NCI-H1694 (cell line): ENCODE results near the gene PLCH2.

Experiments used
- DNase-seq: peaks from one replicate; lab custom pipeline; 2025; lab: John Stamatoyannopoulos, UW

The PLCH2 gene

GRCh38 chr1:2513939-2514652, 38.0 kb downstream of the PLCH2 start:
- DNase-seq = no peak

DNA sequence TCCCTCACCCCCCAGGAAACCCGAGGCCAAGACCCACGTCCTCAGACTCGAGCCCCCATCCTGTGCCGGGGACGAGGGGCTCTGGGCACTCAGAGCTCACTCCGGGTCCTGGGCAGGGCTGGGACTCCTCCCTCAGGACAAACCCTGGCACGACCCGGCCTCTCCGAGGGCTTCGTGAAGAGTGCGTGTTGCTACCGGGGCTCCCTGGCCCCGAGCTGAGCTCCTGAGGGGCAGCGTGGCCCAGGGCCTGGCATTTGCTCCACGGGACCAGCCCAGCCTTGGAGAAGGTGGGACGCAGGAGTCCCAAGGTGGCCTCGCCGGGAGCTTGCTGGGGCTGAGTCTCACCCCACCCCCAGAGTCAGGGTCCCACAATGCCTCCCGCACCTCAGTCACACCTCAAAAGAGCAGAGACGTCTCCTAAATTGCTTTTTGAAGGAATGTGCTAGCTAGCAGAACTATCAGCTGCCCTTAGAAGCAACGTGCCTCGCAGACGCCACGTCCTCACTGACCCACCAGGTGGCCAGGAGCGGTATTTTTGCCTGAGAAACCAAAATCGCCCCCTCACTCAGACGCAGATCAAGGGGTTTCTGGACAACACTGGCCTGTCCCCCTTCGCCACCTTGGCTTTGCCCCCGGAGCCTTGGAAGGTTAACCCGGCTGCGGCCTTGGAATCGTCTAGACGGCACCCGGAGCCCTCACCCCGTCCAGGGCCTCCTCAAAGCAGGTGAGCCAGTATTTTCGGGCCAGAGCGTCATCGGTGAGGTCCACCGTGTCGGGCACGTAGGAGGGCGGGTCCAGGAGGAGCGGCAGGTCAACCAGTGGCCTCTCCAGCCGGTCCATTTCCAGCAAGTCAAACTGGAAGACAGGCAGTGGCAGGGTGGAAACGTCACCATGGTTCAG, 39.0 kb downstream of the PLCH2 start:
- no peak for DNase-seq

DNA sequence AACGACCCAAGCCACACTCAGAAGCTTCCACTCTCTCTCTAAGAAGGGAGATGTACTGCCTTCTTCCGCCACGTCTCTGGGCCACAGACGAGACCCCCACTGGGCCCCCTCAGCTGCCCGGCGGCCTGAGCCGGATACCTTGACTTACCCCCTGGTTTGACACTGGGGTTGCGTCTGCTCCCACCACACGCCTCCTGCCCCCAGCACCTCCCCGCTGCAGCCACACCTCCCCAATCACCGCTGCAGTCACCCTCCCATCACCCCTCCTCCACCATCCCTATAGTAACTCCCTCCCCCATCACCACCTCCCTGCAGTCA, 39.6 kb downstream of the PLCH2 start:
- DNase-seq = no peak

GRCh38 chr1:2516124-2516523, 40.0 kb downstream of the PLCH2 start:
- no peak for DNase-seq

DNA sequence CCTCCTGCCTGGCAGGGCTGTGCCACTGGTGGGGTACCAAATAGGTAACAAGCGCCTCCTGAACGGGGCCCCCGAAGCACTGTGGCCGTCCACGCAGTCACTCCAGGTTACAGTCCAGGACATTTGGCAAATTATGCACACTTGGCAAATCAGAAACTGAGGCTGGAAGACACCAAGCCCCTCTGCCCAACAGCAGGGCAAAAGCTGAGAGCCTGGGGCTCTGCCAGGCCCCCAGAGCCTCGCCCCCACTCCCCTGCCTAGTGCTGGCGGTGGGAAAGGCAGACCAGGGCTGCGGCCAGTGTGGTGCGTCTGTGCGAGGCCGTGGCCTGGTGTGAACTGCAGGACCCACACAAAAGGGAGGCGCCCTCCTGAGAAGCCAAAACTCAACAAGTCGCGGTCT, 40.9 kb downstream of the PLCH2 start:
- DNase-seq = no peak

DNA sequence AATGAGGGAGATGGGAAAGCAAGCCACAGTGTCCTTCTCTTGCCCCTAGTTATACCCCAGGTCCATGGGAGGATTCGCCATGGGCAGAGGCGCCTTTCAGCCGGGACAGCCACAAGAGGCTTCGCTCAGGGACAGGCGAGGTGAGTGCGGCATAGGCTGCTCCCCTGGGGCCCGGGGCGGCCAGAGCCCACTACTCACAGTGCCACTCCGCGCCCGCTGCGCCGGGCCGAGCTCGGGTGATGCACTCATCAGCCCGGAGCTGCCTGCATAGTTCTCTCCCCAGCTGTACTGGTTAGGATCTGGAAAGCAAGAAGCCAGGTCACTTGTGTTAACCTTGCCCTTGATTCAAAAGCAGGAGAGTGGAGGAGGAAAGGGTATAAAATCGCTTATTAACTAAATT, 41.9 kb downstream of the PLCH2 start:
- no peak for DNase-seq

DNA sequence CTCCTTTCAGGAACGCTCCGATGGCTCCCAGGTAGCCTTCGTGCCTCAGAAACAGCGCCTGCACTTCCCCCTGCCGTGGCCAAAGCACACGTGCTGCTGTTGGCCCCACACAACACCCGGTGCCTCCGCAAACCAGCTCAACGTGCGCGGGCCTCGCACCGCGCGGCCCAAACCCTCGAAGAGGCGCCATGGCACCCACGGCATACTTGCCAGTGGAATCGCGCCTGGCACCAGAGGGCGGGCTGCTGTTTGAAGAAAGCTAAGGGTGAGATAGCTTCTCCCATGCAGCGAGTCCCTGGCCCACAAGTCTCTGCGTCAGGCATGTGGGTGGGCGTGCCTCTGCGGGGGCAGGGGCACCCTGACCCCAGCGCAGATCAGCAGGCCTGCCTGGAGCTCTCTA, 42.4 kb downstream of the PLCH2 start:
- no peak for DNase-seq

DNA sequence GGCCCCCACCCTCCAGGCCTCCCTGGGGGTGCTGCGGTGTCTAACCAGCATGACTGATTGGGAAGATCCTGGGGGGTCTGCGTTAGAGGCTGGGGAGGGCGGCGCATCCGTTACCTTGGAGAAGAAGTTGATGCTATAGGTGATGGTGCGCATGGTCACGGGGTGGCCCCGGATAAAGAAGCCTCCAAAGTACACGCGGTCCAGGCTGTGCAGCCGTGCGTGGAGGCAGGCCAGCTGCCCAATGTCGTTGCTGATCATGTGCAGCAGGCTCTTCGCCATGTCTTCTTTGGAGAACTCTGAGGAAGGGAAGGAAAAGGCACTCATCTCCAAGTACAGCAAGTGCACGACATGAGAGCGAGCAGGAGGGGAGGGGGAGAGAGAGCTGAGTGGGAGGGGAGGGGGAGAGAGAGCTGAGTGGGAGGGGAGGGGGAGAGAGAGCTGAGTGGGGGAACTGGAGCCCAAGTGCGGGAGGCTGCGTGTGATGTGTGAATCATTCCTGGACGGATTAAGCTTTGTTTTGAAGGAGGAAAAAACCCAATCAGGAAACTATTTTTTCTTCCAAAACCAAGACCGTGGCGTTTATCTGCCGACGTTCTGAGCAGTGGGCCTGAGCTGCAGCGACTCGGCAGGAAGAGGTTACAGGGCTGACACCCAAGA, 43.1 kb downstream of the PLCH2 start:
- no peak for DNase-seq

GRCh38 chr1:2519729-2520128, 43.6 kb downstream of the PLCH2 start:
- DNase-seq = no peak

GRCh38 chr1:2520206-2520605, 44.1 kb downstream of the PLCH2 start:
- DNase-seq = no peak

DNA sequence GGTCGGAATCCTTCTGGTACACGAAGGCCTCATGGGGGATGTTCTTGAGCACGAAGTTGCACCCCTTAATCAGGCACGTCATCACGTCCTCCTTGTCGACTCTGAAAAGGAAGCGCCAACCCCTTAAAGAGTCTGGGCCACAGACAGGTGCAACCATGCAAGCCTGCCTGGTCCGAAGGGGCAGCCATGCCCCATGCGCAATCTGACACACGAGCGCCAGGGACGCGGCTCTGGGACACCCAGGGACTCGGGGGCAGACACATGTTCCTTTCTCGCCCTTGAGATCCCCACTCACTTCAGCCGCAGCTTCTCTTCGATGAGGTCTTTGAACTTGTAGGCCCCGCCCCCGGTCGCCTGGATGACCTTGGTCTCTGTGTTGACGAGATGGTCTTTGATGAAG, 44.7 kb downstream of the PLCH2 start:
- DNase-seq = no peak

DNA sequence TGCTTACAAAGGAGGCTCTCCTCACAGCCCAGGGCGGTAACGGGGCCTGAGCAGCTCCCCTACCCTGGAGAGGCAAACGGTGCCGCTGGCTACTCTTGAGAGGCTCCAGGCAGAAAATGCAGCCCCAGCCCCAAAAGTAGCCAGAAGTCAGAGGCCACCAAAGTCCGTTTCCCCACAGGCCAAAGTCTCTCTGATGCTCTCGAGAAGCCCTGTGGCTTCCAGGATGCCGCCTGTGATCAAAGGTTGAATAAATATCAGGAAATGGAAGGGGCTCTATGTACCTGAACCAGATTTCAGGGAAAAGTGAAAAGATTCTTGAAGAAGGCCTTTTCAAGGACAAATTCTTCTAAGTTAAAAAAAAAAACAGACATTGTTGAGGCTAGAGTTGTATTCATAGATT, 46.1 kb downstream of the PLCH2 start:
- DNase-seq = no peak

DNA sequence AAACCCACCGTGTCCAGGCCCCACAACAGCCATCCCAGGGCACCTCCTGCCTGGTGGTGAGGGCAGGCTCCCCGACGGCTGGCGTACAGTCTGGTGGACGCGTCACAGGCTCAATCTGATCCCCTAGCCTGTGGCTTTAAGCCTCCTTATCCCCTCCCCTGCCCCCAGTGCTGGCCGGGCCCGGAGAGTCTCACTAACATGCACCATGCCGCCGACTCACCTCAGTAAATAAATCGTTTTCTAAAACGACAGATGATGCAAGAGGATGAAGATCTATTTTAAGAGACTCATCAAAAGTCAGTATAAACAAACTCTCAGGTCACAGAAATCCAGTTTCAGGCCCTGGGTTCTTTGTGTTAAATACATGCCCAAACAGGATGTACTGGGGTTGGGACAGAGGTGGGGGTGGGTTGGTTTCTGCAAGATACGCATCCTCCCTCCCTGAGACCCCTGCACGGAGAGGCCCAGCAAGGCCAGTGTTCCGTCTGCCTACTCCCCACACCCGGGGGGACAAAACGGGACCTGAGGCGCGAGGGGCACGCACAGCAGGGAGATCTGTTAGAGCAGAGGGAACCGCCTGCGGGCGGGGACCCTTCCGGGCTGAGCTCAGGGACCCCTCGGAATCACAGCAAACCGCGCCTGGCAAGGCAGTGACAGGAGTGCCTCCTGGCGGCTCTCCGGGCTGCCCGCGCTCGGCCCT, 47.3 kb downstream of the PLCH2 start:
- no peak for DNase-seq

- no peak for DNase-seq
Observed at GRCh38 chr1:2523891-2524609, 48.0 kb downstream of the PLCH2 start.

- no peak for DNase-seq
Observed at GRCh38 chr1:2525572-2525919, 49.5 kb downstream of the PLCH2 start.

- DNase-seq = peak; percentile 47
Observed at GRCh38 chr1:2525920-2526823, 50.1 kb downstream of the PLCH2 start, which contains the start of gene PANK4. TSS of gene PANK4 (minus strand) at chr1:2526596. CDS start at chr1:2526587, 9 bp downstream.

DNA sequence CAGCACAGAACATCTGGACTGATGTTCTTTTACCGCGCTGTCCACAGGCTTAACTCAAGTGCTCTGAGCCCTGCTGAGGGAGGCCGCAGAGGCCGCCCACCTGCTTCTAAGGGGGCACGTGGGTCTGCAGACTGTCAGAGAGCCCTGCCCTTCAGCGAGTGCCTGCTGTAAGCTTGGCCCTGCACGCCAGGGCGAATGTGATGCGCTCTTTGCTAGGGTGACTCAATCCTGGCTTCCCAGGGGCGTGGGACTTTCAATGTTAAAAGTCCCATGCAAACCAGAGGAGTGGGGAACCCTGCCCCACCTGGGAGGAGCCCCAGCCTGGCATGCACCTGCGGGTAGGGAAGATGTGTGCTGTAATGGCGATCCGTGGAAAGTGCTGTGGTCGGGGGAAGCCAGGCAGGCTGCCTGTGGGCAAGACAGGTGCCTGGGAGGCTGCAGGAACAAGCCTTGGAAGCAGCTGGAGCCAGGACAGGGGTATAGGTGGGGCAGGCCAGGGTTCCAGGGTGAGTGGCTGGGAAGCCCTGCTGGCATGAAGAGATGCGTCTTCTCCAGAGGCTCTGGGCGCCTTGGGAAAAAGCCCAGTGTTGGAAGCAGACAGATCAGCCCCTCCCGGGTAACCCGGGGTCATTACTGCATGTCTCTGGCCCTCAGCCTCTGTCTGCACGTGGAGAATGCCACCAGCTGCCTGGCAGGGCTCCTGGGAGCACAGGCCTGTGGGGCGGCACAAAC, 50.9 kb downstream of the PLCH2 start:
- no peak for DNase-seq

GRCh38 chr1:2527556-2527860, 51.4 kb downstream of the PLCH2 start:
- DNase-seq = no peak

DNA sequence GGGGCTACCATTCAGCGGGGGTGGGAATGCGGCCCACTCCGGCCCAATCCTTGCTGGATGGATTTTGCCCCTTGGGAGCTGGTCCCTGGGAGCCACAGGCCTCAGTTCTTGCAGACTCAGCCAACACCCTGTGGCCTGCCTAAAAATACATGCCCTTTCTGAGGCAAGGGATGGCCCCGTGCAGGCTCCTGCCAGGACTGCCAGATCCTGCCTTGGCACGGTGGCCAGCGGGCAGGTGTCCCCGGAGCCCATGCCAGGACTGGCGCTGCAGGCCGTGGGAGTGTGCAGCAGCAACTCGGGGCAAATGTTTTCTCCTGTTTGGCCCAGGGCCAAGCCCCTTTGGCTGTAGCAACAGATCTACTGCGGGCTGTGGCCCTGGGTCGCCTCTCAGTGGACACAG, 51.9 kb downstream of the PLCH2 start:
- no peak for DNase-seq

GRCh38 chr1:2528611-2528965, 52.5 kb downstream of the PLCH2 start:
- no peak for DNase-seq
